GM19463 (cell line): ENCODE results near the gene FSIP1.

Source experiments
- ATAC-seq: cut with Tn5 transposase; IDR thresholded peaks from one replicate; pipeline ENCODE4 v1.9.1; 2021; ENCODE audit warnings: mild to moderate bottlenecking, moderate library complexity; ENCODE audit not compliant: unreplicated experiment

Gene FSIP1

GRCh38 chr15:39597751-39598185, 184.9 kb downstream of the FSIP1 start:
- ATAC-seq, result no peak

DNA sequence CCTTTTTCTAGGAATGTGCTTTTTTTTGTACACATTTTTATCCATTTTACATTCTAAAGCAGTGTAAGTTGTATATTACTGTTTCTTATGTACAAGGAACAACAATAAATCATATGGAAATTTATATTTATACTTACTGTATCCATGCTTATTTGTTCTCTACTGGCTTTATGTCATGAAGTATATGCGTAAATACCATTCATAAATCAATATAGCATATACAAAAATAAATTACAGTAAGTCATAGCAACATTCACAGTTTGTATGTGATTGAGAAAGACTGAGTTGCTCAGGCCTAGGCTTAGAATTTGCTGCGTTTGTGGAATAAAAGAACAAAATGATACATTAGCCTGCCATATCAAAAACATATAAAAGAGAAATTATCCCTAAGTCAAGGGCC, 185.3 kb downstream of the FSIP1 start:
- no peak for ATAC-seq

DNA sequence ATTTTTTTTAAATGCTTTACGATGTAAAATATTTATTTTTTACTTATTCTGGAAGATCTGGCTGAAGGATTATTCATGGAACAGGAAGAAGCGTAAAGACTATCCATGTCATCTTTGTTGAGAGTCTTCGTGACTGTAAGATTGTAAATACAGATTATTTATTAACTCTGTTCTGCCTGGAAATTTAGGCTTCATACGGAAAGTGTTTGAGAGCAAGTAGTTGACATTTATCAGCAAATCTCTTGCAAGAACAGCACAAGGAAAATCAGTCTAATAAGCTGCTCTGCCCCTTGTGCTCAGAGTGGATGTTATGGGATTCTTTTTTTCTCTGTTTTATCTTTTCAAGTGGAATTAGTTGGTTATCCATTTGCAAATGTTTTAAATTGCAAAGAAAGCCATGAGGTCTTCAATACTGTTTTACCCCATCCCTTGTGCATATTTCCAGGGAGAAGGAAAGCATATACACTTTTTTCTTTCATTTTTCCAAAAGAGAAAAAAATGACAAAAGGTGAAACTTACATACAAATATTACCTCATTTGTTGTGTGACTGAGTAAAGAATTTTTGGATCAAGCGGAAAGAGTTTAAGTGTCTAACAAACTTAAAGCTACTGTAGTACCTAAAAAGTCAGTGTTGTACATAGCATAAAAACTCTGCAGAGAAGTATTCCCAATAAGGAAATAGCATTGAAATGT, 186.1 kb downstream of the FSIP1 start:
- no peak for ATAC-seq

GRCh38 chr15:39595338-39596221, 187.1 kb downstream of the FSIP1 start:
- ATAC-seq, result no peak

DNA sequence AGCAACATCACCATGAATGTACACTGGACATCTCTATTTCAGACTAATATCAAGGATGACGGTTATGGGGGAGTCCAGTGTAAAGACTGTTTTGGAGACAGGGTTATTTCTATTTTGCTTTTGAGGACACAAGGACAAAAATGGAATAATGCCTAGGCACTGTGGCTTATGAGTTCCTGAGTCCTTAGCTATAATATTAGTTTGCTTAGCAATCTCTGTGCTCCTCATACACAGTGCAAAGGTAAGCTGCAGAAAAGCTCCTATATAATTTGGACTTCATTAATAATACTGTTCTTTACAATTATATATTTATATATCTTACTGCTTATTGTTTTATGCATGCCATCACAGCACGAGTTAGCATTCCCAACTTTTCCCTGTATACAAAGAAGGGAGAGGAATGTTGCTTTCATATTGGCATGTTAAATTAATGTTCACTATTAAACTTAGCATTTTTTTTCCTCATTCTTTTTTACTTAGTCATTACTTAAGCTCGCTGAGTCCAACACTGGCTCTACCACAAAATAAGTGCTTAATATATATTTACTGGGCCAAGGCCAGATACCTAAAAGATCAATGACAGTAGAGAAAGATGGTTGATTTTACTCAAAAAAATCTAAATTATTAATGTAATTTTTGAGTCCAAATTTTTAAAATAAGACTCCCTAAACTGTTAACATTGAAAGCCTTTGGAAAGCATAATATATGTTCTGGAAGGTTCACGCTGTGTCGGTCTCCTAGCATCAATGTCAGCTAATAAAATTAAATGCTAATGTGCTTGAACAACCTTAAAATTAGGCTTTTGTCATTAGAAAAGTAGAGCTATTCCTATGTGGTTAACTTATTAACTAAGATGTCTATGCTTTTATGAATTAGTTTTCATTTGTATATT, 187.9 kb downstream of the FSIP1 start:
- no peak for ATAC-seq

- no peak for ATAC-seq
Observed at GRCh38 chr15:39593656-39594445, 188.8 kb downstream of the FSIP1 start.

DNA sequence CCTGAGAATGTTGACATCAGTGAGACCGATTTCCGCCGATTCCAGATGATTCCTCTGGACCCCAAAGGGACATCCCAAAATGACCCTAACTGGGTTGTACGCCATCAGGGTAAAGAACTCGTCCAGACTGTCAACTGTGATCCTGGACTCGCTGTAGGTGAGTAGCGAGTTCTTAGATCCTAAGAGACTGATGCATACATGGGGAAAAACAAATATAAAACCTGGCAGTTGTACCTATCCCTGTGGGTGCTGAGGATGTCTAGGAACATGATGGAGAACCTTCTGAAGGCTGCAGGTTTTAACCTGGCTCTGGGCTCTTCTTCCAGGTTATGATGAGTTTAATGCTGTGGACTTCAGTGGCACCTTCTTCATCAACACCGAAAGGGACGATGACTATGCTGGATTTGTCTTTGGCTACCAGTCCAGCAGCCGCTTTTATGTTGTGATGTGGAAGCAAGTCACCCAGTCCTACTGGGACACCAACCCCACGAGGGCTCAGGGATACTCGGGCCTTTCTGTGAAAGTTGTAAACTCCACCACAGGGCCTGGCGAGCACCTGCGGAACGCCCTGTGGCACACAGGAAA, 189.5 kb downstream of the FSIP1 start:
- ATAC-seq, result no peak

DNA sequence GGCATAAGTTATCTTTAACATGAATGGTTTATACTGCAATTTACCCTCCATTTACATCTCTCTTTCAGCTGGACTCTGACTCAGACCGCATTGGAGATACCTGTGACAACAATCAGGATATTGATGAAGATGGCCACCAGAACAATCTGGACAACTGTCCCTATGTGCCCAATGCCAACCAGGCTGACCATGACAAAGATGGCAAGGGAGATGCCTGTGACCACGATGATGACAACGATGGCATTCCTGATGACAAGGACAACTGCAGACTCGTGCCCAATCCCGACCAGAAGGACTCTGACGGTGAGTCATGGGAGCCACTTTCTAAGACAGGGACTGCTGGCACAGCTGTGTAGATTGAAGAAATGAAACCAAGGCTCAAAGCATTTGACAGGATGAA, 190.1 kb downstream of the FSIP1 start:
- ATAC-seq, result no peak

- ATAC-seq, result no peak
Observed at GRCh38 chr15:39591896-39592315, 190.7 kb downstream of the FSIP1 start.

DNA sequence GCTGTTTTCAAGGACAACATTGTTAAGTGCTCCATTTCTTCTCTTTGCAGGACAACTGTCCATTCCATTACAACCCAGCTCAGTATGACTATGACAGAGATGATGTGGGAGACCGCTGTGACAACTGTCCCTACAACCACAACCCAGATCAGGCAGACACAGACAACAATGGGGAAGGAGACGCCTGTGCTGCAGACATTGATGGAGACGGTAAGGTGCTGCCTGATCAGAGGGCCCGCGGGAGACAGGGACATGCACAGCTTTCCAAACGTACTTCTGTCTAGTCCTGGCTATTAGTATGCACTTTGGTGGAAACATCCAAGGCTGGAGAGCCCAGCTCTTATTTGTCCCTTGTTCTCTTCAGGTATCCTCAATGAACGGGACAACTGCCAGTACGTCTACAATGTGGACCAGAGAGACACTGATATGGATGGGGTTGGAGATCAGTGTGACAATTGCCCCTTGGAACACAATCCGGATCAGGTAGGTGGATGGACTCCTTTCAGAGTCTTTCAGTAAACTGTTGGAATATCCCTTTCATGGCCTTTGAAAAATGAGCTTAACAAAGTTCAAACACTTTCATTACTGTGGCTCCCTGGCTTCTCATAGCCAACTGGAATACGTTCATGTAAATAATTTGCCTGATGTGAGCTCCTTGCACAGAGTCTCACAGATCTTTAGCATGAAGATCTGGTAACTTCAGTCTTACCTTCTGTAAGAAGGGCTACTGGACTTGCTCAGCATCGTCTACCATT, 191.3 kb downstream of the FSIP1 start:
- ATAC-seq, result no peak

GRCh38 chr15:39589815-39590644, 192.6 kb downstream of the FSIP1 start:
- ATAC-seq, result no peak

GRCh38 chr15:39589193-39589814, 193.3 kb downstream of the FSIP1 start:
- ATAC-seq, result no peak

DNA sequence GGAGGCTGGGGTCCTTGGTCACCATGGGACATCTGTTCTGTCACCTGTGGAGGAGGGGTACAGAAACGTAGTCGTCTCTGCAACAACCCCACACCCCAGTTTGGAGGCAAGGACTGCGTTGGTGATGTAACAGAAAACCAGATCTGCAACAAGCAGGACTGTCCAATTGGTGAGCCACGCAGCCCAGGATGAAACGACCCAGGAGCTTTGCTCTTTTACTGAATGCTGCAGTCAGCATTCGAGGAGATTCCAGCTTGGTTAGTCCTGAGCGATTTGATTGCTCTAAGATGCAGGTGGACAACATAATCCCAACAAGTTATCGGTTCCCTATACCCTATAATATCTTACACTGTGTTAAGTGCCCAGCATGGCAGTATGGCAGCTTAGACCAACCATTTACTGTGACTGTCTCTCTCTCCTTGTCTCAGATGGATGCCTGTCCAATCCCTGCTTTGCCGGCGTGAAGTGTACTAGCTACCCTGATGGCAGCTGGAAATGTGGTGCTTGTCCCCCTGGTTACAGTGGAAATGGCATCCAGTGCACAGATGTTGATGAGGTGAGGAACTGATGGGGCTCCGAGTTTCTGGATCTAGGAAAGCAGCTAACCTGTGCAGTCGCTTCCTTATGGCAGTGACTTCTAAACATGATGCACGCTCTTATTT, 194.0 kb downstream of the FSIP1 start:
- ATAC-seq, result no peak

DNA sequence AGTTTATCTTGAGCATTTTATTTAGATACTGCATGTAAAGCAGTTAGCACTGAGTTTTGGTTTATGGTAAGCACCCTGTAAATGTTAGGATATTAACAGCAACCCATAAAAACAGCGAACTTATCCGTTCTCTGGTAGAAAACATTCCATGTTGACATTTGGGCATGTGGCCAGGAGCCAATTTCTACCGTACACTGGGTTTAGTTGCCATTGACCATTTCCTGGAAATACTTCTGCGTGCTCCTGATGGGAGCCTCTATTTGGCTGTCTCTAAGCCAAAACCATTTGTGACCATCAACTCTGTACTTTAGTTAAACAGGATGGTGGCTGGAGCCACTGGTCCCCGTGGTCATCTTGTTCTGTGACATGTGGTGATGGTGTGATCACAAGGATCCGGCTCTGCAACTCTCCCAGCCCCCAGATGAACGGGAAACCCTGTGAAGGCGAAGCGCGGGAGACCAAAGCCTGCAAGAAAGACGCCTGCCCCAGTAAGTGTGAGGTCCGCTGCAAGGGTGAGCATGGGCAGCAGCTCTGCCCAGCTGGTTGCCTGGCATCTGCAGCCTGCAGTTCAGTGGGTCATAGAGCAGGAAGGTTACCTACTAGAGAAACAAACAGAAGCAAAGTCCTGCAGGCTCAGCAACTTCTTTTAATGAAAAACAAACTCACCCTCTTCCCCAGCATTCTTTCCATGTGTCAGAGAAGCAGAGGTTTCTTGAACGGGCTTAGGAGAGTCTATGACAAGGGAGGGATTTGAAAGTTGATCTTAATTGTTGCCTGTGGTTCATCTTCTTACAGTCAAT, 194.7 kb downstream of the FSIP1 start:
- no peak for ATAC-seq

DNA sequence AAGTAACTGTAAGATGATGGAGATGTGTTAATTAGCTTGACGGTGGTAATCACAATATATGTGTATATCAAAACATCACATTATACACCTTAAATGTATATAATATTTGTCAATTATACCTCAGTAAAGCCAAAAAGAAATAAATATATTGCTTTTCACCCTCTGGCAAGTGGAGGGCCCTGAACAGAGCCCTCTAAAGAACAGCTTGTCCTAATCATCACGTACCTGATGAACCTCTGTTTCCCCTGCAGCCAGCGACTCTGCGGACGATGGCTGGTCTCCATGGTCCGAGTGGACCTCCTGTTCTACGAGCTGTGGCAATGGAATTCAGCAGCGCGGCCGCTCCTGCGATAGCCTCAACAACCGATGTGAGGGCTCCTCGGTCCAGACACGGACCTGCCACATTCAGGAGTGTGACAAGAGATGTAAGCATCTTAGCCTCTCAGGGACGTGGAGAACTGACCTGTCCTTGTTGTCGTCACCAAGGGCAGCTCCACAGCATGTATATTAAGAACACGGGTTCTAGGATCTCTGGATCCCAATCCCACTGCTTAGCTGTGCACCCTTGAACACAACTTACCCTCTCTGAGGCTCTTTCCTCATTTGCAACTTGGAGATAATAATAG, 195.4 kb downstream of the FSIP1 start:
- ATAC-seq, result no peak

DNA sequence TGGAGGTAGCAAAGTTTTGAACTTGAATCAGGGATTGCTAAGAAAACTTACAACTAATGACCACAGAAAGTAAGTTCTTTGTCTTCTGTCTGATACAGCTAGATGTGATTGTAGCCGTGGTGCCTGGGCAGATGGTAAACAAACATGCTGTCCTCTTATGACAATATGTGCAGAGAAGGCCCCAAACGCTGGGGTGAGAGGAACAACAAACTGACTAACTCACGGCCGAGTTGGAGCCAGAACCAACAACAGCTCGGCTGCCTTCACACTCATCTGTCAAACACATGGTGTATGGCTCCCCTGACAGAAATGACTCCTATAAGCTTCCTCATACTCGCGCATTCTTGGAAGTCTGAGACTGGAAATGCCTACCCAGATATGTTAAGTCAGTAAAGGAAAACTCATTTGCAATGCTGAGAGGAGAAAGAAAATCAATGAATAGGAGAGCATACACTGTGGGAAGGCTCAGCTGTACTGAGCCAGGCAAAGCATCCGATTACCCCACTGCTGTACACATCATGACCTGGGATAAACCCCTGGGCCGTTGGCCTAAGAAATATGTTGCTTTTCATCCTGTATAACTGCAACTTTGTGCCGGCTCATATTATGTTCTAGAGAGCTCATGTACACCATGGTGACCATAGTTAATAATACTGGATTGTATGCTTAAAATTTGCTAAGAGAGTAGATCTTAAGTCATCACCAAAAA, 196.1 kb downstream of the FSIP1 start:
- ATAC-seq, result no peak
